ENCODE measurements around the gene LARP1B. TPM values are rescaled to one million over a fixed set of nuclear protein-coding genes. Genes with fewer than 3 reads are reported as not detected.
"Not testable (repeated sequence)": the region's sequence is repeated elsewhere in the genome, so short reads cannot be mapped to it uniquely, and the experiment has no call there.

Gene LARP1B
- total RNA-seq, 4 donors from 2014 or later = 35.1 to 49.2 (median 40.1) TPM

DNA sequence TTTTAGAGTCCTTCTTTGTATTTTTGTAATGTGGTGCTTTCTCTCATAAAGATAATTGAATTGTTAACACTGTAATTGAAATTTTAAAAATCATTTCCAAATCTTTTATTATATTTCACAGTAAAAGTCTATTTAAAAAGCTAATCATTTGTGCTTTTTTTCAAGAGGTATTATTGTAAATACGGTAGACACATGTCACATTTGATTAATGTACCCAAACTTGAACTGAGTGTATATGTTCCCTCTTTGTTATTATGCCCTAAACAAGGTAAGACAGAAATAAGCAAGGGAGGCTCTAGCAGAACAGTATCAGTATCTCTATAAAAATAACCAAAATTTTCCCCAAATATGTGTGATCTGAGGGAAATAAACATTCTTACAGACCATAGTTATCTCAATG lies 21.5 kb upstream of the LARP1B start:
- in situ Hi-C loops (cut with MboI; ENCODE audit: low pct_ligation_motif_present in 1 of 4, low pct_unique_long_range_greater_than_20kb in 1 of 4, low sequenced_read_pairs in 3 of 4) = no loop called here

DNA sequence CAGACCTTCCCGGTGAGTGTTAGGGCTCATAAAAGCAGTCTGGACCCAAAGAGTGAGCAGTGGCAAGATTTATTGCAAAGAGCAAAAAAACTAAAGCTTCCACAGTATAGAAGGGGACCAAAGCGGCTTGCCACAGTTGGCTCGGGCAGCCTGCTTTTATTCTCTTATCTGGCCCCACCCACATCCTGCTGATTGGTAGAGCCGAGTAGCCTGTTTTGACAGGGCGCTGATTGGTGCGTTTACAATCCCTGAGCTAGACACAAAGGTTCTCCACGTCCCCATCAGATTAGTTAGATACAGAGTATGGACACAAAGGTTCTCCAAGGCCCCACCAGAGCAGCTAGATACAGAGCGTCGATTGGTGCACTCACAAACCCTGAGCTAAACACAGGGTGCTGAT lies 14.1 kb upstream of the LARP1B start:
- intact Hi-C loops (cut with DNase I; ENCODE audit: low total_unique reads); in situ Hi-C loops (cut with MboI; ENCODE audit: low pct_ligation_motif_present in 1 of 4, low pct_unique_long_range_greater_than_20kb in 1 of 4, low sequenced_read_pairs in 3 of 4); H3K4me3 ChIP-seq; H3K27me3 ChIP-seq; H3K9me3 ChIP-seq; H3K4me1 ChIP-seq; DNase-seq; H3K27ac ChIP-seq; H3K36me3 ChIP-seq: not testable (repeated sequence)
- WGBS, 2 donors (ENCODE audit: low coverage in 1 of 2) = 87 to 100% methylated on average over 1 to 9 of the region's 9 CpGs

More for the DNA sequence above, 21.5 kb upstream of the LARP1B start:
- H3K4me1 ChIP-seq = no peaks in the 10 kb centered on the region
- no peak for TF ChIP-seq POLR2AphosphoS5 (IDR thresholded peaks at IDR 0.05)
- H3K36me3 ChIP-seq = no peaks in the 10 kb centered on the region
- intact Hi-C loops (cut with DNase I; ENCODE audit: low total_unique reads) = no loop called here
- H3K27me3 ChIP-seq = no peaks in the 10 kb centered on the region
- WGBS, 2 donors (ENCODE audit: low coverage in 1 of 2) = 86 to 100% methylated on average over 1 of the region's 1 CpG
- H3K27ac ChIP-seq = no peak overlapping the region
- no peaks in the 10 kb centered on the region for H3K9me3 ChIP-seq
- H3K4me3 ChIP-seq = no peak overlapping the region
- no peak for DNase-seq

DNA sequence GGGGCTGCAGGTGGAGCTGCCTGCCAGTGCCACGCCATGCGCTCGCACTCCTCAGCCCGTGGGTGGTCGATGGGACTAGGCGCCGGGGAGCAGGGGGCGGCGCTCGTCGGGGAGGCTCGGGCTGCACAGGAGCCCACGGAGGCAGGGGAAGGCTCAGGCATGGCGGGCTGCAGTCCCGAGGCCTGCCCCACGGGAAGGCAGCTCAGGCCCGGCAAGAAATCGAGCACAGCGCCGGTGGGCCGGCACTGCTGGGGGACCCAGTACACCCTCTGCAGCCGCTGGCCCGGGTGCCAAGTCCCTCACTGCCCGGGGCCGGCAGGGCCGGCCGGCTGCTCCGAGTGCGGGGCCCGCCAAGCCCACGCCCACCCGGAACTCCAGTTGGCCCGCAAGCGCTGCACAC lies 13.6 kb upstream of the LARP1B start:
- intact Hi-C loops (cut with DNase I; ENCODE audit: low total_unique reads); in situ Hi-C loops (cut with MboI; ENCODE audit: low pct_ligation_motif_present in 1 of 4, low pct_unique_long_range_greater_than_20kb in 1 of 4, low sequenced_read_pairs in 3 of 4); H3K4me1 ChIP-seq; DNase-seq; H3K27ac ChIP-seq; H3K4me3 ChIP-seq; H3K27me3 ChIP-seq; H3K9me3 ChIP-seq; H3K36me3 ChIP-seq: not testable (repeated sequence)
- 99% methylated on average over 27 of the region's 34 CpGs; no CpG with 5 or more reads in 1 of the 2 donors for WGBS, 2 donors (ENCODE audit: low coverage in 1 of 2)

DNA sequence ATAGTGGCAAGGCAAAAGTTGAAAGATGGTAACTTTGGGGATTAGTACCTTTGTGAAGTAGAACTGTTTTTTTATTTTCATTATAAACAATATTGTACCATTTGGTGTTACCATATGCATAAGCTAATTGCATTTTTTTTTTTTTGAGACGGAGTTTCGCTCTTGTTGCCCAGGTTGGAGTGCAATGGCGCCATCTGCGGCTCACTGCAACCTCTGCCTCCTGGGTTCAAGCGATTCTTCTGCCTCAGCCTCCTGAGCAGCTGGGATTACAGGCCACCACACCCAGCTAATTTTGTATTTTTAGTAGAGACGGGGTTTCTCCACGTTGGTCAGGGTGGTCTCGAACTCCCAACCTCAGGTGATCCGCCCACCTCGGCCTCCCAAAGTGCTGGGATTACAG lies 9.9 kb upstream of the LARP1B start:
- H3K36me3 ChIP-seq; H3K4me1 ChIP-seq; intact Hi-C loops (cut with DNase I; ENCODE audit: low total_unique reads); H3K27me3 ChIP-seq; in situ Hi-C loops (cut with MboI; ENCODE audit: low pct_ligation_motif_present in 1 of 4, low pct_unique_long_range_greater_than_20kb in 1 of 4, low sequenced_read_pairs in 3 of 4); H3K4me3 ChIP-seq; H3K9me3 ChIP-seq; H3K27ac ChIP-seq: not testable (repeated sequence)
- WGBS, 2 donors (ENCODE audit: low coverage in 1 of 2) = 77 to 86% methylated on average over 5 to 10 of the region's 10 CpGs
- TF ChIP-seq, protein P1, sequence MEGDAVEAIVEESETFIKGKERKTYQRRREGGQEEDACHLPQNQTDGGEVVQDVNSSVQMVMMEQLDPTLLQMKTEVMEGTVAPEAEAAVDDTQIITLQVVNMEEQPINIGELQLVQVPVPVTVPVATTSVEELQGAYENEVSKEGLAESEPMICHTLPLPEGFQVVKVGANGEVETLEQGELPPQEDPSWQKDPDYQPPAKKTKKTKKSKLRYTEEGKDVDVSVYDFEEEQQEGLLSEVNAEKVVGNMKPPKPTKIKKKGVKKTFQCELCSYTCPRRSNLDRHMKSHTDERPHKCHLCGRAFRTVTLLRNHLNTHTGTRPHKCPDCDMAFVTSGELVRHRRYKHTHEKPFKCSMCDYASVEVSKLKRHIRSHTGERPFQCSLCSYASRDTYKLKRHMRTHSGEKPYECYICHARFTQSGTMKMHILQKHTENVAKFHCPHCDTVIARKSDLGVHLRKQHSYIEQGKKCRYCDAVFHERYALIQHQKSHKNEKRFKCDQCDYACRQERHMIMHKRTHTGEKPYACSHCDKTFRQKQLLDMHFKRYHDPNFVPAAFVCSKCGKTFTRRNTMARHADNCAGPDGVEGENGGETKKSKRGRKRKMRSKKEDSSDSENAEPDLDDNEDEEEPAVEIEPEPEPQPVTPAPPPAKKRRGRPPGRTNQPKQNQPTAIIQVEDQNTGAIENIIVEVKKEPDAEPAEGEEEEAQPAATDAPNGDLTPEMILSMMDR (IDR thresholded peaks at IDR 0.05) = peak in 2 of 5 experiments; percentile 16 to 18
- peak; percentile 25 for DNase-seq

DNA sequence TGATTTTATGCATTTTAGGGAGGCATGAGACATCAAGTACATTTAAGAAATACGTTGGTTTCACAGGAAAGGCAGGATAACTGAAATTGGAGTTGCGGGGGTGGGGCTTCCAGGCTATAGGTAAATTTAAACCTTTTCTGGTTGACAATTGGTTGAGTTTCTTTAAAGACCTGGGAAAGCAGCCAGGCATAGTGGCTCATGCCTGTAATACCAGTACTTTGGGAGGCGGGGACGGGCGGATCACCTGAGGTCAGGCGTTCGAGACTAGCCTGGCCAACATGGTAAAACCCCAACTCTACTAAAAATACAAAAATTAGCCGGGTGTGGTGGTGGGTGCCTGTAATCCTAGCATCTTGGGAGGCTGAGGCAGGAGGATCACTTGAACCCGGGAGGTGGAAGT lies 6.2 kb upstream of the LARP1B start:
- H3K9me3 ChIP-seq; in situ Hi-C loops (cut with MboI; ENCODE audit: low pct_ligation_motif_present in 1 of 4, low pct_unique_long_range_greater_than_20kb in 1 of 4, low sequenced_read_pairs in 3 of 4); intact Hi-C loops (cut with DNase I; ENCODE audit: low total_unique reads); H3K27me3 ChIP-seq; H3K36me3 ChIP-seq; DNase-seq; H3K4me1 ChIP-seq; H3K4me3 ChIP-seq; H3K27ac ChIP-seq: not testable (repeated sequence)
- WGBS, 2 donors (ENCODE audit: low coverage in 1 of 2) = 80 to 85% methylated on average over 1 to 9 of the region's 9 CpGs

DNA sequence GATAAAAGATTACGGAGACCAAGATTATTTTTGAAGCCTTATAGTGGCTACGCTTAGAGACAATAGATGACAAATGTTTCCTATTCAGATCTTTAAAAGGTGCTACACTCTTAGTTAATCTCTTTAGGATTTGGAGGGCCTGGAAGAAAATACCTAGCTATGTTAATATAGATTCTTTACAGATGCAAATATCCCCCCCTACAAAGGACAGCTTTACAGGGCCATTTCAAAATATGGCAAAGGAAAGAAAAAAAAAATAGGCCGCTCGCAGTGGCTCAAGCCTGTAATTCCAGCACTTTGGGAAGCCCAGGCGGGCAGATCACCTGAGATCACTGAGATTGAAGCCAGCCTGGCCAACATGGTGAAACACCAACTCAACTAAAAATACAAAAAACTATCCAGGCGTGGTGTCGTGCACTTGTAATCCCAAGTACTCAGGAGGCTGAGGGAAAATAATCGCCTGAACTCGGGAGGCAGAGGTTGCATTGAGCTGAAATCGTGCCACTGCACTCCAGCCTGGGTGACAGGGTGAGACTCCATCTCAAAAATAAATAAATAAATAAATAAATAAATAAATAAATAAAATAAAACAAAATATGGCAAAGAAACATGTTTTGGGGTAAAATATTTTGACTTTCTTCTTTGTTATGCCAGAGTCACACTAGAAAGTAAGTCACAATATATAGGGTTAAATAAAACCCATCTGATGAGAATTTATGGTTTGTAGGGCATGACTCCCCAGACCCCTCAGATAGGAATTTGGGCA lies 5.5 kb upstream of the LARP1B start:
- DNase-seq; H3K9me3 ChIP-seq; H3K36me3 ChIP-seq; intact Hi-C loops (cut with DNase I; ENCODE audit: low total_unique reads); H3K4me3 ChIP-seq; H3K27ac ChIP-seq; H3K27me3 ChIP-seq; H3K4me1 ChIP-seq; in situ Hi-C loops (cut with MboI; ENCODE audit: low pct_ligation_motif_present in 1 of 4, low pct_unique_long_range_greater_than_20kb in 1 of 4, low sequenced_read_pairs in 3 of 4): not testable (repeated sequence)
- WGBS, 2 donors (ENCODE audit: low coverage in 1 of 2) = 95 to 97% methylated on average over 3 to 10 of the region's 10 CpGs

DNA sequence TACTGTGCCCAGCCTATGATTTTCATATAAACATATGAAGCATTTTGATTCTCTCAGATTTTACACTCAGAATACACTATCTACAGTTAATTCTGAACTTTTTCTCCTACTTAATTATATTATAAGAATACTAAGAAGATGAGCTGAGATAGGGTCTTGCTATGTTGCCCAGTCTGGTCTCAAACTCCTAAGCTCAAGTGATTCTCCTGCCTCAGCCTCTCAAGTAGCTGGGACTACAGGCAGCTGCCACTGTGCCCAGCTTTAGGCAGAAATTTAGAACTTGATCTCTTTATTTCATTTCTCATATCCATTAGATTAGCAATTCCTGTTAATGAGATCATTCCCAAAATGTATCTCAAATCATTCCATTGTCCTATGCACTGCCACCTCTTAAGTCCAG lies 4.7 kb upstream of the LARP1B start:
- DNase-seq = no peak
- TF ChIP-seq POLR2AphosphoS5 (IDR thresholded peaks at IDR 0.05) (no peak), POLR2A (IDR thresholded peaks at IDR 0.05) (no peak), EP300 (IDR thresholded peaks at IDR 0.05; ENCODE audit: low read depth) (no peak)
- TF ChIP-seq, protein P1 (IDR thresholded peaks at IDR 0.05) = no peak
- Histone ChIP-seq H3K9me3 (no peaks in the 10 kb centered on the region), H3K4me1 (peaks cover 0 to 8% (median 0%) of the 10 kb centered on the region in 4 donors), H3K27ac (no peak overlapping the region), H3K27me3 (no peaks in the 10 kb centered on the region), H3K36me3 (no peaks in the 10 kb centered on the region), H3K4me3 (no peak overlapping the region)
- in situ Hi-C loops (cut with MboI; ENCODE audit: low pct_ligation_motif_present in 1 of 4, low pct_unique_long_range_greater_than_20kb in 1 of 4, low sequenced_read_pairs in 3 of 4) (no loop called here), intact Hi-C loops (cut with DNase I; ENCODE audit: low total_unique reads) (no loop called here)

Measured in transverse colon (tissue), 4 donors.